Measurements from ENCODE around the gene SLC25A28. TPM values are rescaled to one million over a fixed set of nuclear protein-coding genes. Genes with fewer than 3 reads are reported as not detected.

SLC25A28 gene
- total RNA-seq, 1 donor from 2014 or later, result 57.8 TPM

DNA sequence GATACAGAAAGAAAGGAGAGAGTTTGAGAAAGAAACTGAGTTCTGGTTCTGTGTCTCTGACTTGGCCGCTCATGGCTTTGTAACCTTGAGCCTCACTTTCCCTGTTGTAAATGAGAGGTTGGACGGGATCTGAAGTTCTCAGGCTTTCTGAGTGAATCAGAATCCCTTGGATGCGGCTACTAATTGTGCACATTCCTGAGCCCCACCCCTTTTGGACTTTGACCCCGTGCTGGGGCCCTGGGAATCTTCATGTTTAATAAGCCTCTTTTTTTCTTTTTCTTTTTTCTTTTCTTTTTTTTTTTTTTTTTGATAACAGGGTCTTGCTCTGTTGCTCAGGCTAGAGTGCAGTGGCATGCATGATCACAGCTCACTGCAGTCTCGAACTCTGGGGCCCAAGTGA, 26.9 kb downstream of the SLC25A28 start:
- DNase-seq (ENCODE audit: low spot score), result no peak

DNA sequence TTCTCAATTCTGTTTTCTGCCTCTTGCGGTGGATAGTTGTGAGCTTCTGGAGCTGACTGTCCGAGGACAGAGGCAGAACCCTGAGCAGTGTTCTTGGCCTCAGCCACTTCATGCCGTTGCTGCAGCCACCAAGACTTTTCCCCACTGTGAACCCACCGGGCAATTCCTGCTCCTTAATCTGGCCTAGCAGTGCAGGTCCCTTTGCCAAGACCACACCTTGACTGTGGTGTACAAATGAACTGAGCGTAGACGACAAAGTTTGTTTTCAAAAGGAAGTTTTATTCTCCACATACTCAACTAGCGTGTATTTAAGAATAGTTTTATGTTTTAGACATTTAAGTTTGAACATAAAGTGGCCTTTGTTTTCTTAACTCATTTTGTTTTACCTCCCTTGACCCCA, 29.4 kb downstream of the SLC25A28 start:
- no peak for DNase-seq (ENCODE audit: low spot score)

GRCh38 chr10:99583687-99584086, 36.6 kb downstream of the SLC25A28 start:
- DNase-seq (ENCODE audit: low spot score), result no peak

DNA sequence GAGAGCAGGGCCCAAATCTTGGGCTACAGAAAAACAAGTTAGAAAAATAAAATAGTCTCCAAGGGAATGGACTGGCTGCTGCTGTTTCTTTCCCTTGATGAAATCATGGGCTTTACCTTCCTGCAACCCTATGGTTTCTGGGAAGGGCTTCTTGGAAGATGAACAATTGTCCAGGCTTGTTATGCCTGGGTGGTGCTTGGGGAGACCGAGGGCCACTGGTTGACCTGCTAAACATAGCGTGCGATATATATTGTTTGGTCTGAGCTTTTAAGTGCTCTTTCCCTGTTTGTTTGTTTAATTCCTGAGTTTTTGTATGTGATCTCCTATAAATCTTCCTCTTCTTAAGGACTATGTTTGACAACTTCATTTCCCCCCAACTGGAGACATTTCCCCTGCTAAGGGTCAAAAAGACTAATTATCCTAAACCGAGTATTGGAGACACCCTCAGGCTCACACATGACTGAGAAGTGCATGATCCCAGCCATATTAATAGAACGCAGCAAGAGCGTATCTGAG, 37.9 kb downstream of the SLC25A28 start:
- no peak for DNase-seq (ENCODE audit: low spot score)

GRCh38 chr10:99579971-99580370, 40.3 kb downstream of the SLC25A28 start:
- no peak for DNase-seq (ENCODE audit: low spot score)

GRCh38 chr10:99573790-99574189, 46.4 kb downstream of the SLC25A28 start:
- no peak for DNase-seq (ENCODE audit: low spot score)

GRCh38 chr10:99571816-99572215, 48.4 kb downstream of the SLC25A28 start:
- DNase-seq (ENCODE audit: low spot score), result no peak

DNA sequence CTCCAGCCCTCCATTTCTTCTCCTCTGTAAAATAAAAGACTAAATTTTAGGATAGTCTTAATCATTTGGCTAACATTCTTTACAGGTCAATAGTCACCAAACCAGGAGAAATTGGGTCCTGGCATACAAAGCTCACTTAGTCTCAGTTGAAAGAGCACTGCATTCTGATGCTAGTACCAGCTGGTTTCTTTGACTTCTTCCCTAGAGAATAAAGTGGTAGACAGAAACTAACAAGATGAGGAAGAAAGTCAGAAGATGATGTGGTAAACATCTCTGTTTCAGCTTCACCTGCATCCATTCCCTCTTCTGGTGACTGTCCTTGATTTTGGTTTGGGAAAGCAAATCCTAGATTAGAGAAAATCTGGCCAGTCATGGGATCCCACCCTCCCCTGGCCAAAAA, 50.3 kb downstream of the SLC25A28 start:
- DNase-seq (ENCODE audit: low spot score), result no peak

DNA sequence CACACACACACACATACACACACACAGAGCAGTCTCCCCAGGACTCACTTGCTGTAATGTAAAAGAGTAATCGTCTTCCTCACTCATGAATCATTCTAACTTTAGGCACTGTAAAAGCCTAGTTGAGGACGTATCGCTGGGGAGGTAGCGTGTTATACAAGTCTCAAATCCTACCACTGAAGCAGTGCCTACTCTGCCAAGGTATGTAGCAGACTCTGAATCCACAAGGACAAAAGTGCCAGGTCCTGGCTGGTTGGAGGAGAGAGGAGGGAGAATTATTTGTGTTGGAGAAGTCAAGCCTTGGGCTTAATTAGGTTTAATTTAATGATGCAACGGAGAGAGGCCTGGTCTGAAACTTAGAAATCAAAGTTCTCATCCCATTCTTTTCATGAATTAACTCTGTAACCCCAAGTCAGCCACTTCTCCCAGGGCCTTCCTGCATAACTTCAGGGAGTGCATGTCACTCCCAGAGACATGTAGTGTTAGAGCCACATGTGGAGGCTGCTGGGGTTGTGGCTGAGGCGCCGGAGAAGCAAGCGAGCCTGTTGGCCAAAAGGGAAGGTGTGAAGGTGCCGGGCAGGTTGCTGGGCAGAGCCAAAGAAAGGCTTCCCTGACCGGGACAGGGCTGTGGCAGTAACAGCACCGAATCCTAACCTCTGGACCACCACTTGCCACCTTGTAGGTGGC, 50.8 kb downstream of the SLC25A28 start:
- DNase-seq (ENCODE audit: low spot score), result no peak

- no peak for DNase-seq (ENCODE audit: low spot score)
These were observed 55.1 kb downstream of the SLC25A28 start for GRCh38 chr10:99565166-99565565.

GRCh38 chr10:99564361-99564760, 55.9 kb downstream of the SLC25A28 start:
- no peak for DNase-seq (ENCODE audit: low spot score)

- no peak for DNase-seq (ENCODE audit: low spot score)
These were observed 57.6 kb downstream of the SLC25A28 start for GRCh38 chr10:99562631-99563030.

Other genes with a start within 250 kb of the SLC25A28 start
- 14.9 TPM for gene GOT1, start 189.8 kb downstream of the SLC25A28 start, total RNA-seq
- gene NKX2-3, start 87.5 kb downstream of the SLC25A28 start, total RNA-seq, result 2.8 TPM
- 9.2 TPM for gene ENTPD7, start 39.1 kb upstream of the SLC25A28 start, total RNA-seq
- 33.8 TPM for gene COX15, start 111.7 kb upstream of the SLC25A28 start, total RNA-seq
- gene CUTC, start 111.8 kb upstream of the SLC25A28 start, total RNA-seq, result 28.6 TPM
- gene ABCC2, start 162.2 kb upstream of the SLC25A28 start, total RNA-seq, result 2.8 TPM